ENCODE data around the gene ZNF345.

The ZNF345 gene

GRCh38 chr19:36850559-36851442, at the start of gene ZNF345:
ZNF345 (plus strand) TSS chr19:36850876; CDS start chr19:36876831, 25,955 bp downstream.
- DNase-seq (ENCODE audit: low read depth), result no peak

- DNase-seq (ENCODE audit: low read depth), result no peak
These were observed 45.3 kb upstream of the ZNF345 start for GRCh38 chr19:36805364-36805763.

GRCh38 chr19:36807029-36807428, 43.6 kb upstream of the ZNF345 start:
- no peak for DNase-seq (ENCODE audit: low read depth)

GRCh38 chr19:36819130-36819630, 31.5 kb upstream of the ZNF345 start:
- no peak for DNase-seq (ENCODE audit: low read depth)

- no peak for DNase-seq (ENCODE audit: low read depth)
These were observed 28.9 kb upstream of the ZNF345 start for GRCh38 chr19:36821758-36822157.

GRCh38 chr19:36833430-36833829, 17.2 kb upstream of the ZNF345 start:
- DNase-seq (ENCODE audit: low read depth), result no peak

GRCh38 chr19:36837176-36837905, 13.3 kb upstream of the ZNF345 start:
- no peak for DNase-seq (ENCODE audit: low read depth)

GRCh38 chr19:36837906-36838783, 12.5 kb upstream of the ZNF345 start, which contains the start of gene ZNF790:
ZNF790 (minus strand) TSS chr19:36838387; CDS start chr19:36825619, 12,768 bp downstream.
- DNase-seq (ENCODE audit: low read depth), result no peak

GRCh38 chr19:36838784-36839324, 11.8 kb upstream of the ZNF345 start:
- DNase-seq (ENCODE audit: low read depth), result no peak

- DNase-seq (ENCODE audit: low read depth), result no peak
These were observed 2.7 kb upstream of the ZNF345 start for GRCh38 chr19:36847968-36848367.

- no peak for DNase-seq (ENCODE audit: low read depth)
These were observed 746 bp upstream of the ZNF345 start for GRCh38 chr19:36849701-36850558.

- DNase-seq (ENCODE audit: low read depth), result no peak
These were observed 1.2 kb downstream of the ZNF345 start for GRCh38 chr19:36851898-36852297.

- no peak for DNase-seq (ENCODE audit: low read depth)
These were observed 26.6 kb downstream of the ZNF345 start for GRCh38 chr19:36876993-36877938.

- DNase-seq (ENCODE audit: low read depth), result no peak
These were observed 41.2 kb downstream of the ZNF345 start for GRCh38 chr19:36891768-36892357.

- DNase-seq (ENCODE audit: low read depth), result no peak
These were observed 44.2 kb downstream of the ZNF345 start for GRCh38 chr19:36894849-36895383.

GRCh38 chr19:36898422-36898821, 47.7 kb downstream of the ZNF345 start:
- no peak for DNase-seq (ENCODE audit: low read depth)

- peak; percentile 56 for DNase-seq (ENCODE audit: low read depth)
These were observed 65.5 kb downstream of the ZNF345 start, which contains the start of the genes ZNF568 and ZNF829 for GRCh38 chr19:36915992-36916830. ZNF568 (plus strand) TSS chr19:36916332; CDS start chr19:36922771, 6,439 bp downstream. ZNF829 (minus strand) TSS chr19:36916291; CDS start chr19:36915167, 1,124 bp downstream.

- DNase-seq (ENCODE audit: low read depth), result peak; percentile 6
These were observed 66.3 kb downstream of the ZNF345 start for GRCh38 chr19:36916991-36917390.
